Neural cell (in vitro differentiated cells): ENCODE measurements around the gene PPP1R12A. TPM values are rescaled to one million over a fixed set of nuclear protein-coding genes. Genes with fewer than 3 reads are reported as not detected.

Source experiments
- H2AFZ ChIP-seq: fragments of 200-600, 300-800 bp; sonication (generic), shearing (Covaris generic); 2 replicates; pipeline ENCODE4 v1.6.0; 2014; ENCODE audit warnings: low read depth, mild to moderate bottlenecking, antibody characterized with exemption, low read length, moderate library complexity
- H3F3A ChIP-seq: fragments of 200-600 bp; shearing (Covaris generic); 2 replicates; pipeline ENCODE4 v1.6.1; 2016; ENCODE audit warnings: mild to moderate bottlenecking, moderate library complexity, mixed read lengths, antibody characterized with exemption, low read length; ENCODE audit not compliant: insufficient read depth, poor library complexity, severe bottlenecking
- H3K27ac ChIP-seq: fragments of 200-600, 300-800 bp; sonication (generic), shearing (Covaris generic); 2 replicates; pipeline ENCODE4 v1.5.1; 2014; ENCODE audit warnings: mild to moderate bottlenecking, low read length, moderate library complexity
- H3K27me3 ChIP-seq: fragments of 300-800, 200-600 bp; sonication (generic), shearing (Covaris generic); 2 replicates; pipeline ENCODE4 v1.6.0; 2014; ENCODE audit warnings: mild to moderate bottlenecking, low read depth, low read length, moderate library complexity; ENCODE audit not compliant: insufficient read depth
- H3K36me3 ChIP-seq: fragments of 300-800, 200-600 bp; sonication (generic), shearing (Covaris generic); 2 replicates; pipeline ENCODE4 v1.5.1; 2014; ENCODE audit warnings: mild to moderate bottlenecking, antibody characterized with exemption, low read length, moderate library complexity; ENCODE audit not compliant: insufficient read depth
- H3K4me2 ChIP-seq: fragments of 300-800, 200-600 bp; sonication (generic), shearing (Covaris generic); 2 replicates; pipeline ENCODE4 v1.6.0; 2014; ENCODE audit warnings: mild to moderate bottlenecking, low read length
- H3K4me3 ChIP-seq: fragments of 300-800, 200-600 bp; sonication (generic), shearing (Covaris generic); 2 replicates; pipeline ENCODE4 v1.5.1; 2014; ENCODE audit warnings: mild to moderate bottlenecking, low read length, moderate library complexity
- H3K79me2 ChIP-seq: fragments of 200-600 bp; shearing (Covaris generic); replicated peaks from 2 replicates; pipeline ENCODE4 v1.6.0; 2014; ENCODE audit warnings: mild to moderate bottlenecking, low read length, moderate library complexity; ENCODE audit not compliant: insufficient read depth
- H3K9ac ChIP-seq: fragments of 300-800, 200-600 bp; sonication (generic), shearing (Covaris generic); 2 replicates; pipeline ENCODE4 v1.6.1; 2016; ENCODE audit warnings: mild to moderate bottlenecking, low read length, mixed read lengths
- H3K9me2 ChIP-seq: fragments of 200-600 bp; shearing (Covaris generic); 2 replicates; pipeline ENCODE4 v1.6.1; 2016; ENCODE audit warnings: mild to moderate bottlenecking, low read length, mixed read lengths; ENCODE audit not compliant: insufficient read depth
- H3K9me3 ChIP-seq: fragments of 200-600, 300-800 bp; sonication (generic), shearing (Covaris generic); 2 replicates; pipeline ENCODE4 v1.6.1; 2016; ENCODE audit warnings: mild to moderate bottlenecking, mixed run types, low read length, moderate library complexity, mixed read lengths
- H4K20me1 ChIP-seq: fragments of 200-600 bp; shearing (Covaris generic); 2 replicates; pipeline ENCODE4 v1.6.1; 2016; ENCODE audit warnings: mild to moderate bottlenecking, mixed run types; ENCODE audit not compliant: insufficient read depth
- EP300 ChIP-seq: fragments of 450-650 bp; conservative IDR thresholded peaks from 2 replicates; pipeline ENCODE4 v1.6.1; 2014; ENCODE audit warnings: antibody characterized with exemption, mild to moderate bottlenecking, moderate library complexity; ENCODE audit not compliant: poor library complexity, severe bottlenecking
- EZH2 ChIP-seq: fragments of 200-600, 300-800 bp; shearing (Covaris generic), sonication (generic); IDR thresholded peaks from 2 replicates; pipeline ENCODE4 v1.6.1; 2014; ENCODE audit warnings: antibody characterized with exemption, low read length, borderline replicate concordance, mild to moderate bottlenecking; ENCODE audit not compliant: insufficient read depth, poor library complexity, severe bottlenecking
- MXI1 ChIP-seq: fragments of 450-650 bp; conservative IDR thresholded peaks from 2 replicates; pipeline ENCODE4 v1.6.1; 2014; ENCODE audit warnings: antibody characterized with exemption, mild to moderate bottlenecking; ENCODE audit not compliant: poor library complexity, severe bottlenecking
- POLR2AphosphoS5 ChIP-seq: IDR thresholded peaks from 2 replicates; pipeline ENCODE4 v1.6.1; 2012
- RAD21 ChIP-seq: fragments of 450-650 bp; conservative IDR thresholded peaks from 2 replicates; pipeline ENCODE4 v1.6.1; 2014; ENCODE audit warnings: antibody characterized with exemption, mild to moderate bottlenecking, moderate library complexity
- REST ChIP-seq: IDR thresholded peaks from 2 replicates; pipeline ENCODE4 v1.6.1; 2012; ENCODE audit warnings: borderline replicate concordance
- SMC3 ChIP-seq: fragments of 450-650 bp; conservative IDR thresholded peaks from 2 replicates; pipeline ENCODE4 v1.6.1; 2014; ENCODE audit warnings: antibody characterized with exemption, mild to moderate bottlenecking, moderate library complexity; ENCODE audit not compliant: poor library complexity
- TAF1 ChIP-seq: IDR thresholded peaks from 2 replicates; pipeline ENCODE4 v1.6.1; 2012; ENCODE audit warnings: low read depth
- polyA plus RNA-seq: library from polyadenylated mRNA; depleted of rRNA; stranded (reverse); fragments of >200 nt; gene quantifications from 2 replicates; pipeline ENCODE4 v1.2.3, GENCODE V29; 2014
- TF ChIP-seq, protein P1 (sequence below): fragments of 450-650 bp; IDR thresholded peaks from 2 replicates; pipeline ENCODE4 v1.5.1; 2014; ENCODE audit warnings: antibody characterized with exemption, mild to moderate bottlenecking, moderate library complexity; ENCODE audit not compliant: poor library complexity, severe bottlenecking

The PPP1R12A gene
- polyA plus RNA-seq, 1 donor from 2014 or later, result 68.2 TPM

DNA sequence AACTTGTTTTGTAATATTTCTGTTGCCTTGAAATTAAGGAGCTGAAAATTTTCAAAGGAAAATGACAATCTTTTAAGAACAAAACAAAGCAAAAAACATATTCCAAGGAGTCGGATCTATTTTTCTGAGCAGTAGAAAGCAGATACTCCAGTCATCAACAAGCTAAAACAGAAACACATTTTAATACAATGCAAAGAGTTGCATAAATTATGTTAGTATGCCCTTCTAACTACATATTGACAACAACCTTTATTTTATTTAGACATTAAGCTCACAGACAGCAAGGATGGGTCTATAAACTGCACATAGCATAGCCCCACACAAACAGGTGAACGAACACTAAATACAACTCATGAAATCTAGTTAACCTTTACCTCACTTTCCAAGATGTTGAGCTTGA is 106.0 kb downstream of the PPP1R12A start:
- no peak overlapping the region for H3K27ac ChIP-seq
- H3K9ac ChIP-seq, result no peak overlapping the region
- H3K79me2 ChIP-seq, result no peaks in the 10 kb centered on the region
- H3F3A ChIP-seq, result peaks cover 4% of the 10 kb centered on the region
- no peak overlapping the region for H3K4me2 ChIP-seq
- TF ChIP-seq SMC3 (no peak), TAF1 (no peak), MXI1 (no peak), EP300 (no peak), POLR2AphosphoS5 (no peak), REST (no peak), EZH2 (no peak), RAD21 (no peak)
- TF ChIP-seq, protein P1, sequence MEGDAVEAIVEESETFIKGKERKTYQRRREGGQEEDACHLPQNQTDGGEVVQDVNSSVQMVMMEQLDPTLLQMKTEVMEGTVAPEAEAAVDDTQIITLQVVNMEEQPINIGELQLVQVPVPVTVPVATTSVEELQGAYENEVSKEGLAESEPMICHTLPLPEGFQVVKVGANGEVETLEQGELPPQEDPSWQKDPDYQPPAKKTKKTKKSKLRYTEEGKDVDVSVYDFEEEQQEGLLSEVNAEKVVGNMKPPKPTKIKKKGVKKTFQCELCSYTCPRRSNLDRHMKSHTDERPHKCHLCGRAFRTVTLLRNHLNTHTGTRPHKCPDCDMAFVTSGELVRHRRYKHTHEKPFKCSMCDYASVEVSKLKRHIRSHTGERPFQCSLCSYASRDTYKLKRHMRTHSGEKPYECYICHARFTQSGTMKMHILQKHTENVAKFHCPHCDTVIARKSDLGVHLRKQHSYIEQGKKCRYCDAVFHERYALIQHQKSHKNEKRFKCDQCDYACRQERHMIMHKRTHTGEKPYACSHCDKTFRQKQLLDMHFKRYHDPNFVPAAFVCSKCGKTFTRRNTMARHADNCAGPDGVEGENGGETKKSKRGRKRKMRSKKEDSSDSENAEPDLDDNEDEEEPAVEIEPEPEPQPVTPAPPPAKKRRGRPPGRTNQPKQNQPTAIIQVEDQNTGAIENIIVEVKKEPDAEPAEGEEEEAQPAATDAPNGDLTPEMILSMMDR, result no peak
- H3K27me3 ChIP-seq, result no peaks in the 10 kb centered on the region
- no peaks in the 10 kb centered on the region for H3K9me3 ChIP-seq
- no peak overlapping the region for H3K4me3 ChIP-seq
- no peaks in the 10 kb centered on the region for H4K20me1 ChIP-seq
- H3K9me2 ChIP-seq, result no peaks in the 10 kb centered on the region
- H2AFZ ChIP-seq, result no peak overlapping the region
- peaks cover 5% of the 10 kb centered on the region for H3K36me3 ChIP-seq

DNA sequence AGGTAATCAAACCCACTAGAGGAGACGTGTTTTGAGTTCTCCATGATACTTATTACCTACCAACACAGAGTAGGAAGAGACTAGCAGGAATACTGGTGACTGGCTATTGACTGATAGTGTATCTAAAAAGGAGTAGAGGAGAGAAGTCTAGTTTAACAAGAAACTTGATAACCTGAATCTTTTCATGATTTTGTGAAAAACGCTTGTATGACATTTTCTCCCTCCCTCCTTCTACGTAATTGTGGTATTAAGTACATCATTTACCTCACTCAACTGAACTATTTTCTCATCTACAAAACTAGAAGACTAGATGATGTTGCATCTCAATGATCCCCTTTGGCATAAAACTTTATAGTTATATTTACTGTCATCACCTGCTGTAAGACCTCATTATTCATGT is 107.4 kb downstream of the PPP1R12A start:
- no peaks in the 10 kb centered on the region for H3K79me2 ChIP-seq
- no peak overlapping the region for H3K27ac ChIP-seq
- H2AFZ ChIP-seq, result no peak overlapping the region
- H3K9ac ChIP-seq, result no peak overlapping the region
- peaks cover 4% of the 10 kb centered on the region for H3F3A ChIP-seq
- H3K9me3 ChIP-seq, result no peaks in the 10 kb centered on the region
- H3K4me3 ChIP-seq, result no peak overlapping the region
- H3K27me3 ChIP-seq, result no peaks in the 10 kb centered on the region
- H3K4me2 ChIP-seq, result no peak overlapping the region
- no peaks in the 10 kb centered on the region for H4K20me1 ChIP-seq
- no peaks in the 10 kb centered on the region for H3K9me2 ChIP-seq
- no peak for TF ChIP-seq TAF1
- TF ChIP-seq, protein P1, result no peak
- no peak for TF ChIP-seq SMC3
- TF ChIP-seq EZH2, result no peak
- no peak for TF ChIP-seq EP300
- TF ChIP-seq MXI1, result no peak
- TF ChIP-seq RAD21, result no peak
- no peak for TF ChIP-seq POLR2AphosphoS5
- TF ChIP-seq REST, result no peak
- peaks cover 5% of the 10 kb centered on the region for H3K36me3 ChIP-seq
